ENCODE measurements around the gene LAMC3.

LAMC3 gene

DNA sequence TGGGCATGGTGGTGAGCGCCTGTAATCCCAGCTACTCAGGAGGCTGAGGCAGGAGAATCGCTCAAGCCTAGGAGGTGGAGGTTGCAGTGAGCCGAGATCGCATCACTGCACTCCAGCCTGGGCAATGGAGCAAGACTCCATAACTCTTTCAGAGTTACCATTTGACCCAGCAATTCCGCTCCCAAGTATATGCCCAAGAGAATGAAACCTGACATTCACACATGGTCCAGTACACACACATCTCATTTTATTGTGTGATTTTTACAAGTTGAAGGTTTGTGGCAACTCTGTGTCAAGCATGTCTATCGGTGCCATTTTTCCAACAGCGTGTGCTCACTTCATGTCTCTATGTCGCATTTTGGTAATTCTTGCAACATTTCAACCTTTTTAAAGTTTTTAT lies 45.1 kb upstream of the LAMC3 start:
- TF ChIP-seq, protein P1, sequence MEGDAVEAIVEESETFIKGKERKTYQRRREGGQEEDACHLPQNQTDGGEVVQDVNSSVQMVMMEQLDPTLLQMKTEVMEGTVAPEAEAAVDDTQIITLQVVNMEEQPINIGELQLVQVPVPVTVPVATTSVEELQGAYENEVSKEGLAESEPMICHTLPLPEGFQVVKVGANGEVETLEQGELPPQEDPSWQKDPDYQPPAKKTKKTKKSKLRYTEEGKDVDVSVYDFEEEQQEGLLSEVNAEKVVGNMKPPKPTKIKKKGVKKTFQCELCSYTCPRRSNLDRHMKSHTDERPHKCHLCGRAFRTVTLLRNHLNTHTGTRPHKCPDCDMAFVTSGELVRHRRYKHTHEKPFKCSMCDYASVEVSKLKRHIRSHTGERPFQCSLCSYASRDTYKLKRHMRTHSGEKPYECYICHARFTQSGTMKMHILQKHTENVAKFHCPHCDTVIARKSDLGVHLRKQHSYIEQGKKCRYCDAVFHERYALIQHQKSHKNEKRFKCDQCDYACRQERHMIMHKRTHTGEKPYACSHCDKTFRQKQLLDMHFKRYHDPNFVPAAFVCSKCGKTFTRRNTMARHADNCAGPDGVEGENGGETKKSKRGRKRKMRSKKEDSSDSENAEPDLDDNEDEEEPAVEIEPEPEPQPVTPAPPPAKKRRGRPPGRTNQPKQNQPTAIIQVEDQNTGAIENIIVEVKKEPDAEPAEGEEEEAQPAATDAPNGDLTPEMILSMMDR (IDR thresholded peaks at IDR 0.05), result no peak

DNA sequence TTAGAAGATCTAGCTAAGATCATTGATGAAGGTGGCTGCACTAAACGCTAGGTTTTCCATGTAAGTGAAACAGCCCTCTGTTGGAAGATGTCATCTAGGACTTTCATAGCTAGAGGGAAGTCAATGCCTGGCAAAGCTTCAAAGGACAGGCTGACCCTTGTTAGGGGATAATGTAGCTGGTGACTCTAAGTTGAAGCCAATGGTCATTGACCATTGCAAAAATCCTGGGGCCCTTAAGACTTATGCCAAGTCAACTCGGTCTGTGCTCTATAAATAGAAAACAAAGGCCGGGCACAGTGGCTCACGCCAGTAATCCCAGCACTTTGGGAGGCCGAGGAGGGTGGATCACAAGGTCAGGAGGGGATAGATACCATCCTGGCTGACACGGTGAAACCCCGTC lies 43.3 kb upstream of the LAMC3 start:
- TF ChIP-seq, protein P1 (IDR thresholded peaks at IDR 0.05), result no peak

DNA sequence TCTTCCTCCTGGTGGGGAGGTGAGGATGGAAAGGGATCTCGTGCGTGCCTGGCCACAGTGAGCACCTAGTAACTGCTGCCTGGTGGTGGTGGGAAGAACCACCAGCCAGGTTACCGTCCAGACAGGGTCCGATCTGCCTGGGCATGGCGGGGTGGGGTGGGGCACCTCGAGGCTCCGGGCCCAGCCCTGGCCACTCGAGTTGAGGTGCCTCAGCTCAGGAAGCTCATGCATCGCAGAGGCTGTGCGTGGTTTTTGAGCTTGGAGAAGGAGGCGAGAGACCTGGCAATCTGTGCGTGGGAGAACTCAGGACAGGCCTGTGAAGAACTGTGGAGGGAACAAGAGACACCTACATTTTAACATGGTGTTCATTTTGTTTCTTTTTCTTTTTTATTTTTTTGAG lies 38.9 kb upstream of the LAMC3 start:
- TF ChIP-seq, protein P1 (IDR thresholded peaks at IDR 0.05), result no peak

DNA sequence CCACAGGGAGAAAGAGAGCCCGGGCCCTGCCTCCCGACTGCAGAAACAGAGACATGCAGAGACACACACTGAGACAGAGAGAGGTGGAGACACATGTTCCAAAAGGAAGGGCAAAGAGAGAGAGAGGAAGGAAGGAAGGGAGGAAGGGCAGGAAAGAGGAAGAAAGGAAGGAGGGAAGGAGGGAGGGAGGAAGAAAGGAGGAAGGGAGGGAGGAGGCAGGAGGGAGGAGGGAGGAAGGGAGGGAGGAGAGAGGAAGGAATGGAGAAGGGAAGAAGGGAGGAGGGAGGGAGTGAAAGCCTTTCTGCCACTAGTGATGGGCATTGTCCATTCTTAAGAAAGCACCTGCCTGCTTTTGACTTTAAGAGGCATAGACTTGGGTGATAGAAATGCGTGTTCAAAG lies 38.1 kb upstream of the LAMC3 start:
- TF ChIP-seq, protein P1 (IDR thresholded peaks at IDR 0.05), result no peak

DNA sequence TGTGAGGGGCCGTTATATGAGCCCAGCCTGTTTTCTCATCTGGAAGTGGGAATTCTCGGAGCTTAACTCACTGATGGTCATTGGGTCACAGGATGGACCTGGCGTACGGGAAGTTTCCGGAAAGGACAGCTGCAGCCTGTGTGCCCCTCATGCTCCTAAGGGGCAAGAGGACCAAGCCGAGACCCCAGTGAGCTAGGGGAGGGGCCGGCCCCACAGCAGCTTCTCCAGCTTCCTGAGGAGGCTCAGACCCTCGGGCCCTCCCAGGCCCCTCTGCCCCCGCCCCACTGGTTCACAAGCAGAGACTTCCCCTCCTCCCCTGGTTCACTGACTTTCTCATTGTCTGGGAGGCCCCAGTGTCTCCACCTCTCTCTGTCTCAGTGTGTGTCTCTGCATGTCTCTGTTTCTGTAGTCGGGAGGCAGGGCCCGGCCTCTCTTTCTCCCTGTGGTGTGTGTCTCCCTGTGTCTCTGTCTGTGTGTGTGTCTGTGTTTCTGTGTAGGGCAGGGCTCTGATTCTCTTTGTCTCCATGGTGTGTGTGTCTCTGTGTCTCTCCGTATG lies 37.6 kb upstream of the LAMC3 start:
- TF ChIP-seq, protein P1 (IDR thresholded peaks at IDR 0.05), result no peak

DNA sequence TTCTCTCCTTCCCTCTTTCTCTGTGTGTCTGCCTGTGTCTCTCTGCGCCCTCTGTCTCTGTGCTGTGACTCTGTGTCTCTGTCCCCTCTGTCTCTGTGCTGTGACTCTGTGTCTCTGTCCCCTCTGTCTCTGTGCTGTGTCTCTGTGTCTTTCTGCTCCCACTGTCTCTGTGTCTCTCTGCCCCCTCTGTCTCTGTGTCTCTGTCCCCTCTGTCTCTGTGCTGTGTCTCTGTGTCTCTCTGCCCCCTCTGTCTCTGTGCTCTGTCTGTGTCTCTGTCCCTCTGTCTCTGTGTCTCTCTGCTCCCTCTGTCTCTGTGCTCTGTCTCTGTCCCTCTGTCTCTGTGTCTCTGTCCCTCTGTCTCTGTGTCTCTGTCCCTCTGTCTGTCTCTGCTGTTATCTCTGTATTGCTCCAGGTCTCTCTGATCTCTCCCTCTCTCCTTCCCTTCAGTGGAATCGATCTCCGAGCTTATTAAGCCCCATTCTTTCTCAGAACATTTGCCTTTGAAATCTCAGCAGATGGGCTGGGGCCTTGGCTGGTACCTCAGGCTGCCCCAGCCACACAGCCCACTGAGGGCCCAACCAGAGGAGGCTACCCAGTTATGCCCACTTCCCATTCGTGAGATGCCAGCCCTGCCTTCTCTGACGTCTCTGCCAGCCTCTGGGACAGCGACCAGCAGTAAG lies 36.6 kb upstream of the LAMC3 start:
- TF ChIP-seq, protein P1 (IDR thresholded peaks at IDR 0.05), result no peak

DNA sequence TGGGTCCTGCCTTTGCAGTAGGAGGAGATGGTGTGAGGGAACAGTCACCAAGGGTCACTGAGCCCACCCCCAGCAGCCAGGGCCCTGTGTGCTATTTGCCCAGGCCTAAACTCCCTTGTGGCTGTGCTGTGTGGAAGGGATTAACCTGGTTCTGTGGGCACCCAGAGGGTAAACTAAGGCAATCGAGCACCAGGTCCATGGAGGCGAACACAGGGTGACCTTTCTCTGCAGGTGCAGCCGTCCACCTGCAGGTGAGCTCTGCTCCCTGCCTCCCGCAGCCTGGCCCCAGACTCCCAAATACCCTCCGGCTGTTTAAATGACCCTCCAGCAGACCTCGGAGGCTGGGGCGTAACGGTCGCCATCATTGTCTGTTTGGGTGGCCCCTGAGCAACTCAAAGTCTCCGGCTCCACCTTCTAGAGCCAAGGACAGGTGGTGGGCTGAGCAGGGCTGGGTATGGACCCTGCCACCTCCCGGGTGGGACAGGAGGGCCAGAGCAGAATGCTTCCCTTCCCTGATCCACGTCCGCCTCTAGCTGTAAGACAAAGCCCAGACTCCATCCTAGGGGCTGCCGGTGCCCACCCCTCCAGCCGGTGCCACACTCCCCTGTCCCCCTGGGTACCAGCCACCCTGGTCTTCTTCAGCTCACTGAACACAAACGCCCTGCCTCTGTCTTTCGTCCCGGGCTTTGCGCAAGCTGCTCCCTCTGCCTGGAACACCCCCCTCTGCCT lies 35.9 kb upstream of the LAMC3 start:
- TF ChIP-seq, protein P1 (IDR thresholded peaks at IDR 0.05), result no peak
